H1 (cell line): ENCODE measurements around the gene DNAJB14. TPM values are rescaled to one million over a fixed set of nuclear protein-coding genes. Genes with fewer than 3 reads are reported as not detected.

Experiments
- CTCF ChIA-PET: fragments of 300-600 bp; sonication (Branson Sonifier 250); formaldehyde crosslinking; loops from one replicate; lab custom pipeline; 2021; ENCODE audit not compliant: partially characterized antibody; lab: Charles Lee
- POLR2A ChIA-PET: fragments of 300-600 bp; sonication (Branson Sonifier 250); formaldehyde crosslinking; loops from one replicate; lab custom pipeline; 2021; ENCODE audit warnings: inconsistent platforms; ENCODE audit not compliant: partially characterized antibody; lab: Charles Lee
- DNase-seq, 2 experiments: peaks; one replicate each; pipeline versions ENCODE4 v3.0.0 to v3.0.0-alpha.2; 2010 to 2022; ENCODE audit warnings: low spot score in 2 of 2, low read depth in 1 of 2, mixed read lengths in 1 of 2
- FAIRE-seq: peaks from 2 replicates; lab custom pipeline; 2011; peaks lifted over from hg19 to GRCh38; lab: Jason Lieb, UNC
- H2AFZ ChIP-seq: 2 replicates; pipeline ENCODE4 v1.8.1; 2012; ENCODE audit warnings: low read length, inconsistent platforms
- H2AK5ac ChIP-seq: 2 replicates; pipeline ENCODE4 v1.6.1; 2013; ENCODE audit warnings: low read depth, low read length
- H2BK120ac ChIP-seq: replicated peaks from 2 replicates; pipeline ENCODE3; 2013; ENCODE audit warnings: low read depth, low read length, inconsistent platforms
- H2BK12ac ChIP-seq: 2 replicates; pipeline ENCODE4 v1.6.1; 2013; ENCODE audit warnings: low read depth, low read length
- H2BK15ac ChIP-seq: 2 replicates; pipeline ENCODE4 v1.6.1; 2013; ENCODE audit warnings: low read length
- H2BK20ac ChIP-seq: 2 replicates; pipeline ENCODE4 v1.6.1; 2013; ENCODE audit warnings: low read length
- H2BK5ac ChIP-seq: 2 replicates; pipeline ENCODE4 v1.6.1; 2013; ENCODE audit warnings: low read depth, low read length
- H3K14ac ChIP-seq: 2 replicates; pipeline ENCODE4 v1.6.1; 2013; ENCODE audit warnings: inconsistent platforms; ENCODE audit not compliant: insufficient read length
- H3K18ac ChIP-seq: 2 replicates; pipeline ENCODE4 v1.6.1; 2013; ENCODE audit warnings: low read length; ENCODE audit errors: extremely low read depth
- H3K23ac ChIP-seq: 2 replicates; pipeline ENCODE4 v1.6.1; 2013; ENCODE audit warnings: inconsistent platforms; ENCODE audit not compliant: insufficient read length
- H3K23me2 ChIP-seq: 2 replicates; pipeline ENCODE4 v1.6.1; 2013; ENCODE audit warnings: low read depth, low read length
- H3K27ac ChIP-seq: 2 replicates; pipeline ENCODE4 v1.6.1; 2011; ENCODE audit warnings: low read depth, low read length, inconsistent platforms
- H3K27me3 ChIP-seq, 4 experiments: replicated peaks in 1 of 4; 1 replicate in 1 of 4; 2 replicates in 3 of 4; pipeline versions ENCODE4 v1.6.1 to v1.8.1; 2011 to 2013; ENCODE audit warnings: low read length in 3 of 4, mild to moderate bottlenecking in 3 of 4, inconsistent platforms in 2 of 4, mixed read lengths in 2 of 4, moderate library complexity in 1 of 4; ENCODE audit not compliant: control insufficient read depth in 3 of 4, insufficient read depth in 3 of 4; ENCODE audit errors: extremely low read depth in 1 of 4
- H3K36me3 ChIP-seq, 4 experiments: 2 replicates each; pipeline versions ENCODE4 v1.6.1 to v1.8.1; 2011 to 2013; ENCODE audit warnings: mild to moderate bottlenecking in 4 of 4, low read length in 3 of 4, moderate library complexity in 2 of 4, control low read depth in 1 of 4, inconsistent platforms in 1 of 4; ENCODE audit not compliant: insufficient read depth in 4 of 4, control insufficient read depth in 2 of 4
- H3K4ac ChIP-seq: replicated peaks from 2 replicates; pipeline ENCODE3; 2013; ENCODE audit warnings: low read length, low read depth, mixed read lengths, inconsistent platforms; ENCODE audit not compliant: insufficient read length
- H3K4me1 ChIP-seq, 4 experiments: replicated peaks in 1 of 4; 1 replicate in 1 of 4; 2 replicates in 3 of 4; pipeline versions ENCODE4 v1.6.1 to v1.8.1; 2011 to 2013; ENCODE audit warnings: low read length in 3 of 4, inconsistent platforms in 2 of 4, mixed read lengths in 1 of 4; ENCODE audit not compliant: insufficient read depth in 4 of 4, control insufficient read depth in 3 of 4
- H3K4me2 ChIP-seq, 2 experiments: 2 replicates each; pipeline versions ENCODE4 v1.6.1 to v1.8.1; 2011 to 2013; ENCODE audit warnings: low read depth in 2 of 2, low read length in 2 of 2, control low read depth in 1 of 2, inconsistent platforms in 1 of 2, mild to moderate bottlenecking in 1 of 2; ENCODE audit not compliant: insufficient read depth in 1 of 2
- H3K4me3 ChIP-seq, 4 experiments: fragments of 200-600, 300-600 bp in 1 of 4; sonication (generic), shearing (Covaris generic), sonication (Bioruptor Twin) in 1 of 4; 2 replicates each; pipeline versions ENCODE4 v1.5.1 to v1.8.1; 2011 to 2016; ENCODE audit warnings: low read length in 4 of 4, low read depth in 3 of 4, control low read depth in 2 of 4, inconsistent platforms in 2 of 4, mild to moderate bottlenecking in 2 of 4, mixed read lengths in 1 of 4, moderate library complexity in 1 of 4; ENCODE audit not compliant: insufficient read depth in 2 of 4; ENCODE audit errors: extremely low read depth in 1 of 4
- H3K56ac ChIP-seq: replicated peaks from 2 replicates; pipeline ENCODE3; 2013; ENCODE audit warnings: low read depth, mild to moderate bottlenecking, mixed read lengths, low read length, inconsistent platforms; ENCODE audit not compliant: insufficient read length
- H3K79me1 ChIP-seq: 2 replicates; pipeline ENCODE4 v1.6.1; 2013; ENCODE audit warnings: low read depth, low read length, control low read depth
- H3K79me2 ChIP-seq, 2 experiments: 2 replicates each; pipeline versions ENCODE4 v1.6.1 to v1.8.1; 2012 to 2013; ENCODE audit warnings: low read length in 2 of 2, mild to moderate bottlenecking in 2 of 2, inconsistent platforms in 1 of 2; ENCODE audit not compliant: insufficient read depth in 2 of 2, control insufficient read depth in 1 of 2
- H3K9ac ChIP-seq, 4 experiments: replicated peaks in 1 of 4; 1 replicate in 1 of 4; 2 replicates in 3 of 4; pipeline versions ENCODE4 v1.6.1 to v1.8.1; 2011 to 2013; ENCODE audit warnings: low read depth in 3 of 4, low read length in 3 of 4, control low read depth in 2 of 4, mild to moderate bottlenecking in 2 of 4, moderate library complexity in 2 of 4, inconsistent platforms in 1 of 4; ENCODE audit errors: extremely low read depth in 1 of 4
- H3K9me3 ChIP-seq, 2 experiments: 2 replicates each; pipeline versions ENCODE4 v1.6.1 to v1.8.1; 2012 to 2013; ENCODE audit warnings: mild to moderate bottlenecking in 2 of 2, moderate library complexity in 2 of 2, control low read depth in 1 of 2, inconsistent platforms in 1 of 2, low read depth in 1 of 2, low read length in 1 of 2, mixed read lengths in 1 of 2; ENCODE audit not compliant: insufficient read depth in 2 of 2
- H4K20me1 ChIP-seq, 2 experiments: replicated peaks in 1 of 2; 2 replicates each; pipeline versions ENCODE3 to v1.8.1; 2011 to 2013; ENCODE audit warnings: inconsistent platforms in 2 of 2, low read length in 2 of 2, mild to moderate bottlenecking in 1 of 2; ENCODE audit not compliant: insufficient read depth in 2 of 2, control insufficient read depth in 1 of 2
- H4K5ac ChIP-seq: 2 replicates; pipeline ENCODE4 v1.6.1; 2013; ENCODE audit warnings: low read length, low read depth, mixed read lengths, inconsistent platforms; ENCODE audit not compliant: insufficient read length
- H4K8ac ChIP-seq: 2 replicates; pipeline ENCODE4 v1.8.0; 2013; ENCODE audit warnings: mild to moderate bottlenecking, moderate library complexity, low read length, inconsistent platforms; ENCODE audit not compliant: insufficient read depth; ENCODE audit errors: extremely low read depth
- H4K91ac ChIP-seq: replicated peaks from 2 replicates; pipeline ENCODE3; 2013; ENCODE audit warnings: low read length, mixed read lengths, inconsistent platforms; ENCODE audit not compliant: insufficient read length
- EP300 ChIP-seq, 2 experiments: IDR thresholded peaks; 1 replicate in 1 of 2; 2 replicates in 1 of 2; pipeline ENCODE4 v1.6.1; 2011 to 2012; ENCODE audit warnings: low read depth in 2 of 2, low read length in 2 of 2, mild to moderate bottlenecking in 2 of 2, borderline replicate concordance in 1 of 2, inconsistent platforms in 1 of 2, moderate library complexity in 1 of 2
- GTF2F1 ChIP-seq: IDR thresholded peaks from 2 replicates; pipeline ENCODE4 v1.6.1; 2012; ENCODE audit warnings: low read depth, low read length, improper control_type of control experiment, borderline replicate concordance
- HDAC6 ChIP-seq: IDR thresholded peaks from one replicate; pipeline ENCODE4 v1.7.1; 2012; ENCODE audit warnings: low read depth, mild to moderate bottlenecking, inconsistent platforms, low read length, moderate library complexity
- JUN ChIP-seq: IDR thresholded peaks from 2 replicates; pipeline ENCODE4 v1.6.1; 2011; ENCODE audit warnings: low read depth, mild to moderate bottlenecking, improper control_type of control experiment, low read length
- JUND ChIP-seq: IDR thresholded peaks from 2 replicates; pipeline ENCODE4 v1.6.1; 2011; ENCODE audit warnings: mild to moderate bottlenecking, improper control_type of control experiment, low read length
- KDM4A ChIP-seq: IDR thresholded peaks from one replicate; pipeline ENCODE4 v1.7.1; 2012; ENCODE audit warnings: low read depth, mild to moderate bottlenecking, moderate library complexity, low read length, inconsistent platforms; ENCODE audit not compliant: severe bottlenecking
- KDM5A ChIP-seq: fragments of 200-600 bp; IDR thresholded peaks from 2 replicates; pipeline ENCODE4 v1.7.1; 2012; ENCODE audit warnings: mild to moderate bottlenecking, low read length, inconsistent platforms, mixed read lengths
- NRF1 ChIP-seq: IDR thresholded peaks from 2 replicates; pipeline ENCODE4 v1.6.1; 2011; ENCODE audit warnings: mild to moderate bottlenecking, low read depth, low read length, improper control_type of control experiment
- PHF8 ChIP-seq: fragments of 200-600 bp; sonication (generic); conservative IDR thresholded peaks from 2 replicates; pipeline ENCODE4 v1.7.1; 2012; ENCODE audit warnings: low read depth, mild to moderate bottlenecking, inconsistent platforms, low read length, moderate library complexity
- RFX5 ChIP-seq: IDR thresholded peaks from 2 replicates; pipeline ENCODE4 v1.6.1; 2011; ENCODE audit warnings: low read depth, low read length, improper control_type of control experiment, borderline replicate concordance
- SIX5 ChIP-seq: IDR thresholded peaks from 2 replicates; pipeline ENCODE4 v1.6.1; 2011; ENCODE audit warnings: mild to moderate bottlenecking, low read depth, low read length
- SP2 ChIP-seq: IDR thresholded peaks from 2 replicates; pipeline ENCODE4 v1.6.1; 2012; ENCODE audit warnings: mild to moderate bottlenecking, low read length, inconsistent platforms
- WGBS, 2 experiments: shearing (Covaris generic) in 1 of 2; methylation state at CpG; one replicate each; pipeline versions ENCODE4 v1.1.6 to v1.1.7; 2013 to 2015; ENCODE audit warnings: low lambda C conversion rate in 2 of 2, mixed read lengths in 2 of 2, inconsistent platforms in 1 of 2, low coverage in 1 of 2, missing lambda C conversion rate in 1 of 2; ENCODE audit not compliant: insufficient replicate concordance in 2 of 2, insufficient coverage in 1 of 2, insufficient read length in 1 of 2; ENCODE audit errors: extremely low coverage in 1 of 2, missing lambda C conversion rate in 1 of 2; 5-methylcytosine and 5-hydroxymethylcytosine counted together
- polyA plus RNA-seq, 7 experiments: library from polyadenylated mRNA; depleted of rRNA in 3 of 7; stranded (reverse) in 5 of 7; unstranded in 2 of 7; fragments of >200 nt in 5 of 7; fragments of 200-250 nt in 2 of 7; gene quantifications; 1 replicate in 5 of 7; 2 replicates in 1 of 7; 4 replicates in 1 of 7; pipeline versions ENCODE4 v1.2.1 to v1.2.3, GENCODE V29; 2011 to 2013; ENCODE audit warnings: missing spikeins in 2 of 7, mixed read lengths in 2 of 7
- total RNA-seq: library from RNA; stranded (reverse); fragmentation: NEBNext Ultra II Directional; extraction: Animal tissue kit (Norgen Biotek cat#: 25700); gene quantifications from 2 replicates; pipeline ENCODE4 v1.2.1, GENCODE V29; 2021
- TF ChIP-seq, protein P1 (sequence below): IDR thresholded peaks from 2 replicates; pipeline ENCODE4 v1.6.1; 2012; ENCODE audit warnings: inconsistent platforms

DNAJB14 gene
- total and polyA plus RNA-seq, 2 of the 8 experiments (the other 6 are each of a cell fraction or from before 2014, with no cell fraction given): 3.4 to 35.4 TPM

DNA sequence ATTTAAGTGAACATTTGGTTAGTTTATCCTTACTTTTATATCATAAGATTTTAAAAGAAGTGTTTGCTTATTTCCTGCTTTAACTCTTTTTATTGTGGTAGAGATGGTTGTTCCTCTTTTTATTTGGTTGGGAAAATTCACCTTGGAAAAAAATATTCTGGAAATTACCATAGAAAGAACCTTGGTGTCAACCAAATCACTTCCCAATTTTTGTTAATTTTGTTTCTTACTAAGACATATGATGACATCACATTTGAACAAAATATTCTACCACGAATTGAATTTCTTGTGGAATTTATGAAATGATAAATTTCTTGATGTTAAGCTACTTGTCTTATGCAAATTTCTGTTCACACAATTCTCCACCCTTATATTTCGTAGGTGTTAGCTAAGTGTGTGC lies 85.9 kb downstream of the DNAJB14 start:
- no peak overlapping the region for H2BK15ac ChIP-seq
- ChIA-PET POLR2A (no interaction called here), CTCF (no interaction called here)
- H2AK5ac ChIP-seq: no peak overlapping the region
- no peak overlapping the region for H3K23ac ChIP-seq
- no peak overlapping the region for H3K4ac ChIP-seq
- H4K8ac ChIP-seq: no peak overlapping the region
- no peak overlapping the region for H3K27ac ChIP-seq
- H3K4me2 ChIP-seq: no peak overlapping the region
- no peaks in the 10 kb centered on the region for H4K20me1 ChIP-seq
- H2BK5ac ChIP-seq: no peak overlapping the region
- no peaks in the 10 kb centered on the region for H3K23me2 ChIP-seq
- H2BK120ac ChIP-seq: no peak overlapping the region
- H3K27me3 ChIP-seq: no peaks in the 10 kb centered on the region
- H3K4me1 ChIP-seq: peaks cover 0 to 5% (median 0%) of the 10 kb centered on the region in 4 experiments; a peak in 1 of 7 replicates
- 78% methylated on average over 2 of the region's 2 CpGs; no CpG with 5 or more reads in 1 of the 2 experiments for WGBS, 2 experiments
- H3K79me2 ChIP-seq: no peaks in the 10 kb centered on the region
- no peak overlapping the region for H3K9ac ChIP-seq
- no peak overlapping the region for H3K18ac ChIP-seq
- DNase-seq (no peak), FAIRE-seq (no peak)
- no peak overlapping the region for H2BK20ac ChIP-seq
- no peaks in the 10 kb centered on the region for H3K9me3 ChIP-seq
- no peaks in the 10 kb centered on the region for H3K79me1 ChIP-seq
- H3K56ac ChIP-seq: no peak overlapping the region
- no peak overlapping the region for H4K5ac ChIP-seq
- H3K36me3 ChIP-seq: no peaks in the 10 kb centered on the region
- H3K4me3 ChIP-seq: no peak overlapping the region
- H4K91ac ChIP-seq: no peak overlapping the region
- no peak overlapping the region for H2AFZ ChIP-seq
- no peak overlapping the region for H2BK12ac ChIP-seq
- no peak overlapping the region for H3K14ac ChIP-seq
- TF ChIP-seq NRF1 (no peak), JUND (no peak), SP2 (no peak), GTF2F1 (no peak), PHF8 (no peak), KDM5A (no peak), KDM4A (no peak), RFX5 (no peak), EP300 (IDR thresholded peaks at IDR 0.05; ENCODE audit: borderline replicate concordance in 1 of 2, low read depth in 2 of 2, low read length in 2 of 2) (no peak), HDAC6 (no peak), SIX5 (no peak), JUN (no peak)
- TF ChIP-seq, protein P1, sequence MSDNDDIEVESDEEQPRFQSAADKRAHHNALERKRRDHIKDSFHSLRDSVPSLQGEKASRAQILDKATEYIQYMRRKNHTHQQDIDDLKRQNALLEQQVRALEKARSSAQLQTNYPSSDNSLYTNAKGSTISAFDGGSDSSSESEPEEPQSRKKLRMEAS: no peak
